Measurements from ENCODE around the gene CLK3.
"Not testable (repeated sequence)": the region's sequence is repeated elsewhere in the genome, so short reads cannot be mapped to it uniquely, and the experiment has no call there.

CLK3 gene

DNA sequence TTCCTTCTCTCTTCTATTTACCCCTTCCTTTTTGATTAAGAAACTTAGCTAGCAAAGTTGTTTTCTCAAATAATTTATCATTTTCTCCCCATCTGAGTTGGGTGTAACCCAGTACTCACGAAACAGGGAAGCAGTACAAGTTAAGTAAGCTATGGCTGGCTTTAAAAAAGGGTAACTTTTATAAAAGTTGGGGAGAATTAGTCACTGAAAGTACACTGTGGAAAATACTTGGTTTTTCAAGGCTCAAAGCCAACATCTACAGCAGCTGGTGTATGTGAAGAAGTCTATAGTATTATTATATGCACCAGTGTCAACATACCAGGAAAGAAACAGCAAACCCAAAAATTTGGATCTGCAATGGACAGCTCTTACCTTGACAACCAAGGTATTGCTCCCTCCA, 25.5 kb downstream of the CLK3 start:
- Mint-ChIP-seq H3K27me3 (no peaks in the 10 kb centered on the region), H3K4me1 (peaks cover 6% of the 10 kb centered on the region), H3K27ac (peak overlapping the region; percentile 26), H3K9me3 (no peaks in the 10 kb centered on the region), H3K36me3 (peaks cover 27% of the 10 kb centered on the region), H3K4me3 (no peak overlapping the region)
- ATAC-seq: no peak

DNA sequence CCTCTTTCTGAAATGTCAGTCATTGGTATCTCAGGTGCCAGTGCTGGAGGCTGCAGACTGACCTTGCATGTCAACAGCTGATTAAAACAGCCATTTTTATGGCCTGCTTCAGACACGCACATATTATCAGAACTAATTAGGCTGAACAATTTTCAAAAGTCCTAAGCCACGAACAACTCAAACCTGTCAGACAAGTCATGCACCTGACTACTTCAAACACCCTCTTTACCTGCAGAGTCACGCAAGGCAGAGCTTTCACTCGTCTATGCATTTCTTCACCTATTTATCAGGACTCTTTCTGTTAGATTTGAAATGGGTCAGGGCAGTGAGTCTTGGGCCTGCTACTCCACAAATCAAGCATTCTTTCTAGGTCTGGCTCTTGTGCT, 26.7 kb downstream of the CLK3 start:
- peaks cover 24% of the 10 kb centered on the region for H3K36me3 Mint-ChIP-seq
- no peak overlapping the region for H3K27ac Mint-ChIP-seq
- no peaks in the 10 kb centered on the region for H3K27me3 Mint-ChIP-seq
- ATAC-seq: no peak
- H3K4me1 Mint-ChIP-seq: peaks cover 6% of the 10 kb centered on the region
- no peaks in the 10 kb centered on the region for H3K9me3 Mint-ChIP-seq
- no peak overlapping the region for H3K4me3 Mint-ChIP-seq

DNA sequence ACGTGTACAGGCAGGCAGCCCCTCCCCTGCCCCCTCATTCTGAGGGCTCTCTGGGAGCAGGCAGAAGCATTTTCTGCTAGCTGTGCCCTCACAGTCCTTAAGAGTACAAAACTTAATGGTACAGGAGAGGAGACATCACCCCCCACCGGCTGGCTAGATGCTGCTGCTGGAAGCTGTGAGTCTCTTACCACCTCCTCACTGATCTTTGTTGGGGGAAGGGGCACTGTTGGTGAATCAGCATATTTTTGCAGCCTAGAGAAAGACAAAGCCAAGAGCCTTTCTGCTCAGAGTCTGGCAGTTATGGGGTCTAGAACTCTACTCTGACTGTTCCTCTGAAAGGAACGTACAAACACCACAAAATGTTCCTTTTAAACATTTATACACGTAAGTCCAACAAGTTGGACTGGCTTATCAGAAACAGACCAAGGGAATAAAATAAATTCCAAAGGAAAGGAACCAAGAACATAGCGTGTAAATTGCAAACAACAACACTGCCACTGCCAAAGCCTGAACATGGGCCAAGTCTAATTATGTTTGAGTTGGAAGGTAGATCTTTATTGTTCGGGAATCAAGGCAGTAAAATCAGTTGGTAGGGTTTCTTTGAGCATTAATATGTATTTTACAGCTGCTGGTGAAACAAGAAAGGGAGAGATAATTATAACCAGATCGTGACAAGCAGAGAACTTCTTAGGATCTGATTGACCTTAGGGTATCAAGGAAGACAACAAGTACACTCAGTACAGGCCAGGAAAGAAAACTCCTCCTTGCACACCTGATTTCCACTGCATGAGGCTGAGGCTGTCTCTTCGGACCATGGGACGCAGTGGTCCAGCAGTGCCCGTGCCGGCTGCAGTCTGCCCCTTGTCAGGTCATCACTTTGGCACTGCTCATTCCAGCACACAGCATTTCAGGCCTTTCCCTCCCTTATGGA, 27.4 kb downstream of the CLK3 start:
- H3K4me3 Mint-ChIP-seq: no peak overlapping the region
- H3K27ac Mint-ChIP-seq: no peak overlapping the region
- H3K27me3 Mint-ChIP-seq: no peaks in the 10 kb centered on the region
- peaks cover 6% of the 10 kb centered on the region for H3K4me1 Mint-ChIP-seq
- H3K36me3 Mint-ChIP-seq: peaks cover 21% of the 10 kb centered on the region
- no peaks in the 10 kb centered on the region for H3K9me3 Mint-ChIP-seq
- ATAC-seq: no peak

DNA sequence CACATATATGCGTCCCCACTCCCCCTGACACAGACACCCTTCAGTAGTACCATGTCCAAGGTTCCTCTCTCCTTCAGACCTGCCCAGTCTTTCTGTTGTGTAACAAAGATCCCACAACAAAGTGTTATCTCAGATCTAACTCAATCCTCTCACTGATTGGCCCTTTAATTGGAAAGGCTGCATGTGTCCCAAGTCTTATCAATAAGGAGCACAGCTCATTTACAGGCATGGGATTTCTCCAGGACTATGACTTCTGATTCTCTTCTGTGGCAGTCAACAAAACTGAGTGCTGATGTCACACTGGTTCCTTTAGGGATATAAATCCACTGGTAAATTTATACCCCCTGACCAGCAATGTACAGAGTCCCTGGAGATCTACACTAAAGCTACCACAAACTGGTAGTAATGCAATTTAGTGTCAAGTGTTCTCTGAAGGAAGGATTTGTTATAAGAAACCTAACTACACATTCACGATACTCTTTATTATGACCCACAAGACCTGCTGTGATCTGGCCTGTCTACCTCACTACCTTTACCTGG, 28.1 kb downstream of the CLK3 start:
- H3K27ac Mint-ChIP-seq: no peak overlapping the region
- no peaks in the 10 kb centered on the region for H3K27me3 Mint-ChIP-seq
- no peak for ATAC-seq
- peaks cover 18% of the 10 kb centered on the region for H3K36me3 Mint-ChIP-seq
- no peak overlapping the region for H3K4me3 Mint-ChIP-seq
- peaks cover 6% of the 10 kb centered on the region for H3K4me1 Mint-ChIP-seq
- H3K9me3 Mint-ChIP-seq: no peaks in the 10 kb centered on the region

DNA sequence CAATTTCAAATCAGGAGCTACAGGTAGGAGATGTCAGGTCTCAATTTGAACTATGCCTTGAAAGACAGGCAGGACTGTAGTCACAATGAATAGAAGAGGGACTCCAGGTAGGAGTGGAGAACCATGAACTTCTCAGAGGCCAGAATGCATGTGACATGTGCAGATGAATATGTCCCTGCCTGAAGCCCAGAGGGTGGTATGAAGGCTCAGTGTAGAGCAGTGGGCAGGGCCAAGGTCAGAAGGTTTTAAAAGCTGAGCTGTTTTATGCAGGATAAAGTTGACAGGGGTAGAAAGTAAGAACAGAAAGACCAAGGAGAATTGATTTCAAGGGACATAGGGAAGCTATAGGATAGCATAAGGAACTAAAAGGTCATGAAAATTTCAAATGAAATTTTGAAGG, 30.8 kb downstream of the CLK3 start:
- ATAC-seq: no peak
- Mint-ChIP-seq H3K4me1 (peaks cover 6% of the 10 kb centered on the region), H3K4me3 (no peak overlapping the region), H3K9me3 (no peaks in the 10 kb centered on the region), H3K27ac (no peak overlapping the region), H3K36me3 (peaks cover 14% of the 10 kb centered on the region), H3K27me3 (no peaks in the 10 kb centered on the region)

DNA sequence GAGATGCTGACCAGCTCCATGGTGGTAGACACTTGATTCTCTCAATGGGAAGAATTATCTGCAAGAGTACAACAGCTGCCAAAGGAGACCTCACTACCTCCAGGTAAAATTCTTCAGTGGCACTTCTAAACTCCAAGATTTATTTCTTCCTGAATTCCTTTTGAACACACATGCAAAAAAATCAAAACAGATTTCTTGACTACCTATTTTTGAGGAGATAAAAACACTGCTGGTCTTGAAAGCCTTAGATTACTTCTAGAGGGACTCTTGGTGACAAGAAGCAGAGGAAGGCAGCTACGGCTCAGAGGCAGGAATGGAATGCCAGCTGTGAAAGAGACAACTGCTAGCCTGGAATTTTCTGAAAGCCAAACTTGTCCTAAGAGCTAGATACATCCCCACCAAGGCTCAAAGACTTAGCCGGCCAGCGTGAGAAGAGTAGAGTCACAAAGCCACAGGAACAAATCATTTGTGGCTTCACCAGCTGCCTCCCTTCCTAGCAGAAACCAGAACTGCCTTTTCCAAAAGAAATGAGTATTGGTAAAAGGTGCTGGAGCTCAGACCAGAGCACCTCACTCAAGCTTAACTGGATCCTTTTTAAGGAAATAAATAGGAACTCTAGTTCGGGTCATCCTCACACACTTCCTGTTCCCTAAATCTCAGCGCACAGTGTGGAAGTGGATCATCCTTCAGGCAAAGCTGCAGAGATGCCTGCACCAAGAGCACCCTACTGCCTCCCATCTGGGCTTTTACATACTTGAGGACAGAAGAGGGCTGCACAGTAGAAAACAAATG, 32.6 kb downstream of the CLK3 start:
- H3K27ac Mint-ChIP-seq: no peak overlapping the region

DNA sequence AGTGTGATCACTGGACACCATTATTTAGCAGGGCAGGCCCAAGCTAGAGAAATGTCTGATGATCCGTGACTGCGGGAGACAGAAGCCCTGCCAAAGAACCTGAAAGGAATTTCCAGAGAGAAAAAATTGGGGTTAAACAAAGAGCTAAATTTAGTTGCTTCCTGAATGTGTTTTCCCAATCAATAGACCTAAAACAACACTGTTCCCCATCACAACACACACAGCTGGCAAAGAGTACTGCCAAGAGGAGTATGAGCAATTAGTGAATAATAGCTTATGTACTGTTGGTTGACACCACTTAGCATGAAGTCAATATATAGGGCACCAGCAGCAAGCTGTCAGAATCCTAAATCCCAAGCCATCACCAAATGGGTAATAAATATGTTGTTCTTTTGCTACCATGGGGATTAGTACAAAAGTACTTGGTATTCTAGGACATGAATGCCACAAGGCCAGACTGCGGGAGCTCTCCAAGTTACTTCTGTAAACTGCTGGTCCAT, 35.7 kb downstream of the CLK3 start:
- Mint-ChIP-seq H3K9me3 (no peaks in the 10 kb centered on the region), H3K4me3 (no peak overlapping the region), H3K27ac (no peak overlapping the region), H3K36me3 (peaks cover 36% of the 10 kb centered on the region), H3K4me1 (peaks cover 33% of the 10 kb centered on the region), H3K27me3 (no peaks in the 10 kb centered on the region)
- no peak for ATAC-seq

More for the DNA sequence above, 32.6 kb downstream of the CLK3 start:
- ATAC-seq: no peak
- no peaks in the 10 kb centered on the region for H3K27me3 Mint-ChIP-seq
- peaks cover 6% of the 10 kb centered on the region for H3K4me1 Mint-ChIP-seq
- peaks cover 17% of the 10 kb centered on the region for H3K36me3 Mint-ChIP-seq
- no peak overlapping the region for H3K4me3 Mint-ChIP-seq
- no peaks in the 10 kb centered on the region for H3K9me3 Mint-ChIP-seq

DNA sequence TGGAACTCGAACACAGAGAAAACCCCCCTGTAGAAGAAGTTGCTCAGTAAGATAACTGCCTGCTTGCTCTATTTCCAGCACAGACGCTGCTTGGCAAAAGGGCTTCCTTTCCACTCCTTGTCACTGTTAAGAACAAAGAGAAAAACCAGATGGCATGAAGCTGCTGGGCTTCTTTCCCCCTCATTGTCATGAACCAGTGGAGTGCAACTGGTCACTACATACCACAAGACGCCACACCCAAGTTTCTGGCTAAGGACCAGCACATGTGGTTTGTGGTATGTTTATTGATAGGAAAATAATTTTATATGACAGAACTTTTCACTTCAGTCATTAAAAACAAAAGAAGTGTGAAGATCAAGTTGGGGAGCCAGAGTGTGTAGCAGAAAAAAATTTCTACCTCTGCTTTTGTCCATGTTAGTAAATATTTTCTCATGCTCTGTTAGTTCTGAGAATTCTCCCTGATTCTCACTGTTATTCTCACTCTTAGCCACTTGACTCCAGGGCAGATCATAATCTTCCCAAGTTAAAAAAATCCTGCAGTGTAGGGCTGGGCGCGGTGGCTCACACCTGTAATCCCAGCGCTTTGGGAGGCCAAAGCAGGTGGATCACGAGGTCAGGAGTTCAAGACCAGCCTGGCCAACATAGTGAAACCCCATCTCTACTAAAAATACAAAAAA, 37.9 kb downstream of the CLK3 start:
- Mint-ChIP-seq H3K36me3 (peaks cover 34% of the 10 kb centered on the region), H3K9me3 (no peaks in the 10 kb centered on the region), H3K4me1 (peaks cover 36% of the 10 kb centered on the region), H3K27ac (peak overlapping the region; percentile 30), H3K27me3 (no peaks in the 10 kb centered on the region), H3K4me3 (no peak overlapping the region)
- no peak for ATAC-seq

DNA sequence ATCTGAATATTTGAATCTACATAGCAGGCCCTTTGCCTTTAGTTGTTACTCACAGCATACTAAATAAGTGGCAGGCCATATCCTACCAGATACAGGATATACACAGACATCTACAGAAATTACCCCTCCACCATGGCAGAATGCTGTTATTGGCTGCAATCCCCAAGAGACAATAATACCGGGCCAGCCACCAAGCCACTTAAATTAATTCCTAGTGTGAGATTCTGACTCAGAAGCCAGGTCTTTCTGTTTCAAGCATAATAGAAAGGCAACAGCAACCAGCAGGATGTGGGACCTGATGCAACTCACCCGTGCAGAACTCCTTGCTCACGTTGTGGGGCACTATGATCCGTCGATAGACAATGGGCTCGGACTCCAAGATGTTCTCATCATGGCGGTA, 39.8 kb downstream of the CLK3 start:
- Mint-ChIP-seq H3K9me3 (no peaks in the 10 kb centered on the region), H3K4me3 (no peak overlapping the region), H3K27ac (no peak overlapping the region), H3K4me1 (peaks cover 32% of the 10 kb centered on the region), H3K36me3 (peaks cover 25% of the 10 kb centered on the region), H3K27me3 (no peaks in the 10 kb centered on the region)
- no peak for ATAC-seq

DNA sequence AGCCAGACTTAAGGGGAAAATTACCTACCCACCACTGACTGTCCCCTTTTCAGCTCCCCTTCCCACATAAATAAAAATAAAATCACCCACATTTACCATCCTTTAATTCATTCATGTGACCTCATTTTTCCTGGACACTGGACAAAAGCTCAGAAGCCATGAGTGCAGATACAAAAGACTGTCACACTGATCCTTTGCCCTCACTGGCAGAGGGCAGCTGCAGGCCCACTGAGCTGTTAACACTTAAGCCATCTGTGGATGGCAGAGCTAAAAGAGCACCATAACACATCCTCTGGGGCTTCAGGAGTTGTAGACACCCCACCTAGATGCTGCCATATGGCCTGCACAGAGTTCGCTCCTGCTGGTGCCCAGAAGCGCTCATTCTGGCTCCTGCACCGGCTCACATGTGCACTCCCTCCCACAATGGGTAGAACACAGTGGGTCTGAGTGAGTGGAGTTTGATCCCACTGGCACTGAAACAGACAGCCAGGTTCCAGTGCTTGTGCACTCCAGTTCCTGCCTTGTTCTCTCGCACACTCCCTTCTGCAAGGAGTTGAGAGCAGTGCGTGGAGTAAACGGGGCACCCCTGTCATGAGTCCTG, 41.4 kb downstream of the CLK3 start:
- no peaks in the 10 kb centered on the region for H3K27me3 Mint-ChIP-seq
- peaks cover 30% of the 10 kb centered on the region for H3K4me1 Mint-ChIP-seq
- peaks cover 26% of the 10 kb centered on the region for H3K36me3 Mint-ChIP-seq
- ATAC-seq: no peak
- H3K9me3 Mint-ChIP-seq: no peaks in the 10 kb centered on the region
- H3K4me3 Mint-ChIP-seq: no peak overlapping the region
- no peak overlapping the region for H3K27ac Mint-ChIP-seq

DNA sequence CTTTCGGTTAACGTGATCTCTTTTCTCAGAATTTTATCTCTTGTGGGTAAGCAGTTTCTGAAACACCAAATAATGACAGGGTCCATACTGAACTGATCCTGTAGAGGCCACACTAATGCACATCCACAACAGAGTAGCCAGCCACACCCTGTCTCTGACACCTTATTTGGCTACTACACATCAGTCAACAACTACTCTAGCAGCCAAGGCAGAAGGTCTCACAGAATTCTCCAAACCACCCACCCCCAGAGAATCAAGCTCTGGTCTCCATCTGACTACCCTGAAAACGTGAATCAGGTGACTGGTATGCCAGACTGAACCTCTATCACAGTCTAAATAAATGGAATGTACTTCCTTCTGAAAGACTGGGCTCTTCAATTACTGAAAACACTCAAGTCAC, 42.2 kb downstream of the CLK3 start:
- Mint-ChIP-seq H3K36me3 (peaks cover 26% of the 10 kb centered on the region), H3K27ac (no peak overlapping the region), H3K4me1 (peaks cover 30% of the 10 kb centered on the region), H3K27me3 (no peaks in the 10 kb centered on the region), H3K4me3 (no peak overlapping the region), H3K9me3 (no peaks in the 10 kb centered on the region)
- ATAC-seq: no peak

DNA sequence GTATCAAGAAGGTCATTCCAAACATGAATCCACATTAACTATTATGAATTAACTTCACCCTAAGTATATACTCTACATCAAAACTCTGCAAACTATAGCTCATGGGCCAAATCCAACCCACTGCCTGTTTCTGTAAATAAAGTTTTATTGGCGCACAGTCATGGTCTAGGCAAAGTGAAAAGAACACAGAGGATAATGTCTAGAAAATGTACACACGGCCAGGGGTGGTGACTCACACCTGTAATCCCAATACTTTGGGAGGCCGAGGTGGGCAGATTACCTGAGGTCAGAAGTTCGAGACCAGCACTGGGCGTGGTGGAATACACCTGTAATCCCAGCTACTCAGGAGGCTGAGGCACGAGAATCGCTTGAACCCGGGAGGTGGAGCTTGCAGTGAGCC, 45.6 kb downstream of the CLK3 start:
- not testable (repeated sequence) for H3K9me3 Mint-ChIP-seq, H3K27ac Mint-ChIP-seq, H3K4me3 Mint-ChIP-seq, ATAC-seq, H3K27me3 Mint-ChIP-seq, H3K36me3 Mint-ChIP-seq
- H3K4me1 Mint-ChIP-seq: peaks cover 14% of the 10 kb centered on the region

DNA sequence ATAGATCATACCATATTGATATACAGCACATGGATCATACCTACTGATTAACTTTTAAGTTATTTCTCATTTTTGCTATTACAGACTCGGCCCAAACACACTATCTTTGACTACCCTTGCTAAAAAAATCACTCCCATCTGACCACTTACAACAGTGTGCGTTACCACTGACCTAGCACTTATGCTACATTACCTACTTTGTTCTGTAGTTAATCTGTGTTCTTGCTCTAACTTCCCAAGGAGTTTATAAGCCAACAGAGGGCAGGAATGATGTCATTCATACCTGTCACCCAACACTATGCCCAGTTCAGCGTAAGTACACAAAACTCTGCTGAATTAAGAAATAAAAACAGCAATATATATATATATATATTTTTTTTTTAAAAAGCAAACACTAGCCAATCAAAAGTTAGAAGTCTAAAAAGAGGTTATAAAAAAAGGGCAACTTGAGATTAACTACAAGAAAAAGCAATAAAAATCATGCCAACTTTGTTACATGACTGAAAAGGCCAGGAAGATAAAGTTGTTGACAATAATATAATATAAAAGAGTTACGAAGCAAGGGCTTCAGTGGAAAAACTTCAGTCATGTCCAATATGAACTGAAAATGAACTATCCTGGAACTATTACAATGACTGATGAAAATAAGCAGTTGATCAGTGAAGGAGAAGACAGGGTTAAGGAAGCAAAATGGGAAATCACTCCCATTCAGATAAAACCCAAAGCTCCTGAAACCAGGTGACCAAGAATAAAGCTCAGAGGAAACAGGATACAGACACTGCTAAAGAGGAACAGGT, 46.6 kb downstream of the CLK3 start:
- no peak overlapping the region for H3K4me3 Mint-ChIP-seq
- peaks cover 11% of the 10 kb centered on the region for H3K4me1 Mint-ChIP-seq
- peaks cover 13% of the 10 kb centered on the region for H3K36me3 Mint-ChIP-seq
- no peaks in the 10 kb centered on the region for H3K27me3 Mint-ChIP-seq
- no peak for ATAC-seq
- H3K27ac Mint-ChIP-seq: no peak overlapping the region
- H3K9me3 Mint-ChIP-seq: no peaks in the 10 kb centered on the region
